HG02973 (cell line): ENCODE data around the gene HBS1L.
A peak's percentile ranks its signal among the peaks of the same experiment; 100 is the strongest.

Source experiments
- ATAC-seq: cut with Tn5 transposase; IDR thresholded peaks from one replicate; pipeline ENCODE4 v1.9.1; 2021; ENCODE audit warnings: moderate library complexity; ENCODE audit not compliant: unreplicated experiment

The HBS1L gene

DNA sequence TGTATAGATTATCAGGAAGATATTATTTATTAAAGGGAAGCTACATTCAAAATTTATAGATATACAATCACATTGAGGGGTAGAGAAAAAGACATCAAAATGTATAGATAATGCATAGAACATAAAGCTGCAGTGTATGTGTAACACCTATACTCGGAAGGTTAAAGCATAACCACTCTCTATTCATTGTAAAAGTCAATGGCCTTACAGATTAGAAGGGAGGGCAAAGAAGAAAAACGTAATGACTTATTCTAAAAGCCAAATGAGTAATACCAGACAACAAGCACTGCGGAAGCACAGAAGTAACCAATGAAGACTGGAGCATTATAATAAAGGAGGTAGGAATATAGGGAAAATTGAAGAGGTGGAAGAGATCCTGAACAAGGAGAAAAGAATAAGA lies 11.3 kb downstream of the HBS1L start:
- ATAC-seq, result no peak

DNA sequence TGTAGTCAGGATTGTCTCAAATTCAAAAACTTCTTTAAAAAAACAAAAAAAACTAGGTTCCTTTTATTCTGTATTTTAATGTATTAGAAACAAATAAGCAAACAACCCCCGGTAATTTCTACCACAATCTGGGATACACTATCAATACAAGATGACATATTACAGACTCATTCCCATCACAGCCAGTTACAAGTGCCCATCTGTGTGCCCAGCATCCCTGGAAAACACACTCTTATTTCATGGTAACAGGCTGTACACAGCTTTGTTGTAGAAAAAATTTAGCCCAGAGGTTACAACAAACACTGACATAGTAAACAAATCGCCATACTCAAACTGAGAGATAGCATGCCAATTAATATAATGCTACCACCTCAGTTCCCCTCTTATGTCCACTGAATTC lies 16.3 kb downstream of the HBS1L start:
- ATAC-seq, result no peak

DNA sequence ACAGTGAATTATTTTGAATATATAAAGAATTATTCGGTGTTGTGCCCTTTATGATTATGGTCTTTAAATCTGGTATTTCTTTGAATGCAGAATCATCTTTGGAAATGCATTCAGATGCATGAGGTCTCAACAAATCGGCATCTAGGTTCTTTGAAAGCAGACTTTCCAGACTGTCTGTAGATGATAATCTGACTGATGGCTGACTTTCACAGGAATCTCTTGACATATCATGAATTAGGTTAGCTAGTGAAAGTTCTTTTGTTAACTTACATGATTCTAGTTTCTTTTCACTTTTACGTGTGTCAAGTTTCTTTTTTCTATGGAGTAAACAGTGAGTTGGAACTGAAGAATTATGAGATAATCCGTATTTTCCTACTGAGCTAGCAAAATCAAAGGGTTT lies 17.1 kb downstream of the HBS1L start:
- no peak for ATAC-seq

DNA sequence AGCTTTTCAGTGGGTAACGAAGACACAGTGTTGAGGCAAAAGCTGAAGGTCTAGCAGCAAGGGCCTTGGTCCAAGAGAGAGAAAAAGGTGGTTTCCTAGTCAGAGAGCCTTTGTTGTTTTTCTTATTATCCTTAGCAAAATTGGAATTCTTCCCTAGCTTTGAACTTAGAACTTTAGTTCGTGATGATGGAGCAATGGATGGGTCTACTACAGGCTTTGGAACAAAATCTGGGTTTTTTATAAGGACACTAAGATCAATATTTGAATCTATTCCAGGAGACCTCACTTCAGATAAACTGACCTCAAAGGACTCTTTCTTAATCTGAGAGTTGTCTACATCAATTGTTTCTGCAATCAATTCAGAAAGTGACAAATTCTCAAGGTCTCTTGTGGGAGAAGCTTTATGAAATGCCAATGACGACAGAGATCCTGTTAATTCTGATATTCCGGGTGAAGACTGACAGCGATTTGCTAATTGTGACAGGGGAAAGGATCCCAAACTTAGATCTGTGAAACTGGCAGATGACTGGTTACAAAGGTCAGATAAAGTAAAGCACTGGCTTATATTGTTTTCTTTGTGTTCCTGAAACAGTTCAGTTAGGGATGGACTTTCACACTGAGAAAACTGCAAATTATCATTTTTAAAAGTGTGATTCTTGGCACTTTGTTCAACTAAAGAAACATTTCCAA lies 17.7 kb downstream of the HBS1L start:
- ATAC-seq, result no peak

DNA sequence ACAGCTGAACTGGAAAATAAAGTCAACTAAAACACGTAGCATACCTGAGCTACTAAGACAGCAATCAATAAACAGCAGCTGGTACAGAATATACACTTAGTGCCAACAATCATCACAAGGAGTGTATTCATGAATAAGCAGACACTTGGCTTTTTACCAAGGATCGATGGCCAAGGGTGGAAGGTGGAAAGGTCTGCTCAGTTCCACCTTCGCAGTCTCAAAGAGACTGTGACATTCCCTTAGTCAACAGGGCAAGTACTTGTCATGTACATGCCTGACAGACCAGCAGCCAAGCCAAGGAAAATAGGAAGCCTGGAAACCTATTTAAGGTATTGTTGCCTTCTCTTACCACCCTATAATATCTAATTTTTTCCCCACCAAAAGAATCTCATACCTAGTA lies 21.4 kb downstream of the HBS1L start:
- no peak for ATAC-seq

DNA sequence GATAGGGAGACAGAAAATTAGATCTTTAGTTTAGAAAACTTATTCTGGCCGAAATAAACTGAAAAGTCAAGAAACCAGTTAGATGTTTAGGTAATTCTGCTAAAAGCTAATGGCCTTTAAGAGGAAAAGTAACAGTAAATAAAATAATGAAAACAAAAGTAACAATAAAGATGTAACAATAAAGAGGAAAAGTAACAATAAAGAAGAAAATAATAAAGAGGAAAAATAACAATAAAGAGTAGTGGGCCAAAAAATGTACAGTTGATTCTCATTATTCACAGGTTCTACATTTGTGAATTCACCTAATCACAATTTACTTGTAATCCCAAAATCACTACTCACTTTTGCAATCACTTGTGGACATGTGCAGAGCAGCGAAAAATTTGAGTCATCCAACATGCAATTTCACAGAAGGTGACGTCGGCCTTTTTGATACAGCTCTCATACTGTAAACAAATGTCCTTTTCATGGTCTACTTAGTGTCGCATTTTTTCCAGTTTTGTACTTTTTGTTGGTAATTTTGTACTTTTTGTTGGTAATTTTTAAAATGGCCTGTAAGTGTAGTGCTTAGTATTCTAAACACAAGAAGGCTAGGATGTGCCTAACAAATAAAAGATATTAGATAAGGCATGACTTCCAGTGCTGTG lies 24.0 kb downstream of the HBS1L start:
- ATAC-seq, result no peak

DNA sequence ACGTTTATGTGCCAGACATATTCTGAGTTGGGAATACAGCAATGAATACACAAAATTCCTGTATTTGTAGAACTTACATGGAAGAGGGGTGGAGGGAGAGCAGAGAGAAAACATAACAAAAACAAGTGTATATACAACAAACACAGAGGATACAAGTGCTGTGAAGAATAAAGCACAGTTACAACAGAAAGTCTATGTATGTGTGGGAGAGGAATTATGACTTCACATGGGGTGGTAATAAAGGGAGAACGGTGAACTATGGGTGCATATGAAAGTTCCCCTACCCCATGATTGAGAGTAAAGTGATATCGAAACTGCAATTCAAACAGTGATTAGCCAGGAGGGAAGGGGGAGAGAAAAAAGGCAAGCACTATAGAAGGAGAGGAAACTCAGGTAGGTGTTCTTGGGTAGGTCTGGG lies 24.6 kb downstream of the HBS1L start:
- ATAC-seq, result peak; percentile 95

DNA sequence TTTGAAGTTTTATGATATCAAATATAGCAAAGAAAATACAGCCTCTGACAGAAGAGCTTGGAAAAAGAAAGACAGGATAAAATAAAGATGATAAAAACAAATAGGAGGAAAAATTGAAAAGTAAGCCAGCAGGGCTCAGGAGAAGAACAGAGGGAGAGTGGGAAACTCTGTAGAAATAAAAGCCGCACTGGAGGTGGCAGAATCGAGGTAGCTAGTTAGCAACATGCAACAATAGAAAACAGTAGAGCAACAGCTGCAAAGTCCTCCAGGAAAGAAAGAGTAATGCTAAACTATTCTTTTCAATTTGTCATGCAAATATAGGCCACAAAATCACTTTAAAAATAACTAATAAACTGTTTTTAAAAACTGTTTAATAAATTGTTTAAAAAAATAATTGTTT lies 28.8 kb downstream of the HBS1L start:
- no peak for ATAC-seq

DNA sequence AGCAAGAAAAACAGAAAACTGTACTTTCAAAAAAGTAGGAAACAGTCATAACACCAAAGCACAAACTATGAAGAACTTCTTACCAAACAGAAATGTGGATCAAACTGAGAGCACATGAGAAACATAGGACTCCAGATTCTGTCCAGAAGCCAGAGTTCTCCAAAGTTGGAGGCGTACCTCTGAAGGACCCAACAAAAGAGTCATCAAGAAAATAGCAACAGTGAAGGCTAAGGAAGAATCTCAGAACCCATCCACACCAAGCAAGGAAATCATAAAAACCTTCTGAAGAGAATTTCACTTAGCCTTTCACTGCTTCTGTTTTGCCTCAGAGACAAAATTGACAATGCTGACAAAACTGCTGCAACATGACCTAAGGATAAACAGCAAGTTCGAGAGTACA lies 29.4 kb downstream of the HBS1L start:
- no peak for ATAC-seq

DNA sequence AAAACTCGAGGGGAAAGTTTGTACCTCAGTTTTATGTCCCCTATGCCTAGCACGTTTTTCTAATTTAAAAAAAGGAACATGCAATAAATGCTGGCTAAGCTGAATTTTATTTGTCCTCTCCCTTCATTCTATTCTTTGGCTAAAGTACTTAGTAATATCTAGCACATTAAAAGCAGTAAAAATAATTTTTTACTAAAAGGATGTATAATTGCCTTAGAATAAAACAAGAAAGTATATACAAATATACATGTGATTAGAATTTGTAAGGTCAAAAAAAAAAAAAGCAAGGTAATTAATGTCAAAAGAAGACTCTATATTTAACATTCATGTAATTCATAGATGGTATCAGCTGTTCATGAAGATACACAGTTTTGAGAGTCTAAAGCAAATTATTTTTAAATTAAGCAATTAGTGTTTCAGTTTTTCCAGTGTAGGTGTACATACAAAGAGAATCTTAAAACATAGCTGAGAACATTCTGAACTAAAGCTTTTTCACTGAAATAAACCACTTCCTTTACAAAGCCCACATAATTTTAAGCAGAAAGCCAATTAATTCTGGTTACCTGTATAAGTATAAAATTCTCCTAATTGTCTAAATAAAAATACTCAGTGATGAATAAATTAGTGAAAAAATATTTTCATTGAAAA lies 32.4 kb downstream of the HBS1L start:
- no peak for ATAC-seq

DNA sequence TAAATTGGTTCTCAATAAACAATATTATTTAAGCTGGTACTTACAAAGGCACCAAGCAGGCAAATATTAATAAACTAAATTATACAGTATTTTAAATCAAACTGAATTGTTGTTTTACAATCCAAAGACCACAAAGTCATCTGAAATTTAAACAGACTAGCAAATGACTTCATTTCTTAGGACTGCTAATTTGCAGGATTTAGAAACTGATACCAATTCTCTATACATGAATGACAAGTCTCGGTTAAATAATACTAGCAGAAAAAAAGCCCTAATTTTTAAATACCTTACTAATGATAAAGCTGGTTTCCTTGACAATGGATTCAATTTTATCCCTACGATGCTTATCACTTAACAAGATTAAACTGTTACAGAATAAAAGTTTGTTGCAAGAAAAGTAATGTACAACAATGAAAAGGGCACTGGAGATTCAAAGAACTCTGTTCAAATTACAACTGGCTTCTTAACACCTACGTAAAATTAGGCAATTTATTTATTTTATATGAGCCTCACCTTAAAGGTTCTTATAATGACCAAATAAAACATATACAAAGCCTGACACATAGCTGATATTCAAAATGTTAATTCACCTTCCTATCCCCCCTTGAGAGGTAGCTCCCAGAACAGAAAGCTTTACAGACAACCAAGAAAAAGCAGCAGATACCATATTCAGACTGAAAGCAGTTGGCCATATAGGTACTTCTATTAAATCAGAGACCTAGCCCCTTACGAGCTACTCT lies 33.1 kb downstream of the HBS1L start:
- ATAC-seq, result peak; percentile 64

DNA sequence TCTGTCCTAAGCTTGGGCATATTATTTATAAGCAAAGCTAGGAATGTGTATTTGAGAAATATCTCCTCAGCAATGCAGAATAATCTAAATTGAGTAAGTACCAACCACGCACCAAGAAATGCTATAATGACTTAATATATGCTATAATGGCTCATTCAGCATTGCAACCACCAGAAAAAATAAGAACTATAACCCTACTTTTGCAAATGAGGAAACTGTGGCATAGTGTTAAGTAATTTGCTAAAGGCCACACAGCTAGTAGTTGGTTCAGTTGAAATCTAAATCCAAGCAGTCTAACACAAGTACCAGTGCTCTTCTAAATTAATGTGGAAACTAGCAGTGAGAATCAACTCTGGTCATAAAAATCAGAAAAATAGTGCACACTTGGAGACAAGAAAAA lies 35.7 kb downstream of the HBS1L start:
- ATAC-seq, result no peak

DNA sequence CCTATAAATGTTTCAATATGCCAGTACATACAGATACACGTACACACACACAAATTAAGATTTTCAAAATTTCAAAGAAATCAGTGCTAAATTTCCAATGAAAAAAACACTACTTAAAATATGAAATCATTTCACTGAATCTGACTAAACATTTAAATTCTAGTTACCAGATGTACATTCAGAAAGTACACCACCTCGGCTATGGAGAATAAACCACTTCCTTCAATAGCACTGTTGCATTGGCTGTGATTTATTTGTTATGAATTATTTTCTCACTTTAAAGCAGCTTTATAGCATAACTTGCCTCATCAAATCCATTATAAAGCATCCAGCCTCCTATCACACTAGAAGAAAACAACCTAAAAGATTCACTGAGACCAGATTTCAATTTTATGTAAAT lies 36.6 kb downstream of the HBS1L start:
- ATAC-seq, result no peak

DNA sequence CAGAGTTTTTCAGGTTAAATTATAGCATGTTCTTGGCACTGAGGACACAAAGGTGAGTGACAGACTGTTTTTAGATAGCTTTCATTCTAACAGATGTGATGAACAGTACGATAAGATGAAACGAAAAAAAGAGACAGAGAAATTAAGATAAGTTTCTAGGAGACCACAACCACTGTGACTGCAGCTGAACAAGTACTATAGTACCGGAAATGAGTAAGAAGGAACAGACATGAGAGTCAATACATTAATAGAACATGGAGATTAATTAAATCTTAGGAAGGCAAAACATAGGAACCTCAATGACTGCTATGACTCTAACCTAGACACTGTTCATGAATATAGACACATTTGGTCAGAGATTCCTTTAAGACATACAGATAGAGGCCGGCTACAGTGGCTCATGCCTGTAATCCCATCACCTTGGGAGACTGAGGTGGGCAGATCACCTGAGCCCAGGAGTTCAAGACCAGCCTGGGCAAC lies 40.2 kb downstream of the HBS1L start:
- ATAC-seq, result peak; percentile 90

DNA sequence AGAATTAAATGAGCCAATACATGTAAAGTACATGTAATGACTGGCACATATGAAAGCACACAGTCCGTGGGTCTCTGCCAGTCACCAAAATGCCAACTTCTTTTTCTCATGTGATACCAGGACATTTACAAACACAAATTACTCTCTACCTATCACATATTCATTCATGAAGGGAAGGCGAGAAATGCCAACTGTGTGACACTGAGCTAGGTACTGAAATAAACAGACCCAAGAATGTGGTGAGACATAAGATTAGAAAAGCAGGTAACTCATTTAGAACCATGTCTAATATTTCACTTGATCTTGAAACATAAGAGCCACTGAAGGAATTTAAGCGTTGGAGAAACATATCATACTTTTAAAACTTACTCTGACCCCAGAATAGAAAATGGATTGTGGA lies 41.4 kb downstream of the HBS1L start:
- no peak for ATAC-seq

DNA sequence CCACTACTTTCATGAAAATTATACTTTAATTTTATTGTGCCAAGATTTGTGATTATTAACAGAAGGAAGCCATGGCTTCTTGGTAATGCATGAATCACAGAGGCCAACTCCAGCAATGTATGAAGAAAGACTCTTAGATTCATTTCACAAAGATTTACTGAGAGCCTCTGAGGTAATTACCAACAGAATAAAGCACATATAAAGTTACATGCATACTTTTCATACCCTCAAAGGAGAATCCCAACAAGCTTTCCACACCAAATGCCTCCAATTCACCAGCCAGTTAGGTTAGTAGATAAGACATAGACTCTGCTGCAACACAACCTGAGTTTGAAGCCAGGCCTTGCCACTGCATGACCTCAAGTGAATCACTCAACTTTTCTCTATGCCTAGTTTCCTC lies 41.9 kb downstream of the HBS1L start:
- ATAC-seq, result no peak

DNA sequence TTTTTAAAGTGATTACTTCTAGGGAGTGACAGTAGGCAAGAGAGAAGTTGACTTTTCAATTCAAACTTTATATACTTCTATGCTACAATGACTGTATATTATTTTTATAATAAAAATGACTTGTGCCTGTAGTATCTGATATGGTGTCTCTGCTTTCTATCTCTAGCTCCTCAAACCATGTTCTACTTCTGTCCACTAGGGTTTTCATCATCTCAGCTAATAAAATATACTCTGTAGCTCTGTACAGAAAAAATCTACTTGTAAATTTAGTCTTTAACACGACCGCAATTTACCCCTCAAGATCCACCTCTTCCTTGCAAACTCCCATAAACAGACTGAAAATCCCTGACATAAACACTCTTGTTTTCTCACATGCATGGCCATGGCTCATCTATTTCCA lies 42.3 kb downstream of the HBS1L start:
- ATAC-seq, result no peak

DNA sequence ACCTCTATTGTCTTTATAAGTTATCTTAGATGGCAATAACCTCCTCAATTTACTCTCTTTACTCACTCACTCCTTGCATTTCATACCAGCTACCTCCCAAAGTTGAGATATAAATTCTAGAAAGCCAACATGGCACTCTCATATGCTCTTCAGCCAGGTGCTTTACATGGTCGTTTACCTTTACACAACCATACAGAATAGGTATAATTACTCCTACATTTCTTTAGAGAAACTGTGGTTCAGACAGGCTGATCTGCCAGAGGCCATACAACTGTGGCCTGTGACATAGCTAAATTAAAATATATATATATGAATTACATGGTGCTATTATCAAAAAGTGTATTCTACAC lies 45.7 kb downstream of the HBS1L start:
- ATAC-seq, result no peak

DNA sequence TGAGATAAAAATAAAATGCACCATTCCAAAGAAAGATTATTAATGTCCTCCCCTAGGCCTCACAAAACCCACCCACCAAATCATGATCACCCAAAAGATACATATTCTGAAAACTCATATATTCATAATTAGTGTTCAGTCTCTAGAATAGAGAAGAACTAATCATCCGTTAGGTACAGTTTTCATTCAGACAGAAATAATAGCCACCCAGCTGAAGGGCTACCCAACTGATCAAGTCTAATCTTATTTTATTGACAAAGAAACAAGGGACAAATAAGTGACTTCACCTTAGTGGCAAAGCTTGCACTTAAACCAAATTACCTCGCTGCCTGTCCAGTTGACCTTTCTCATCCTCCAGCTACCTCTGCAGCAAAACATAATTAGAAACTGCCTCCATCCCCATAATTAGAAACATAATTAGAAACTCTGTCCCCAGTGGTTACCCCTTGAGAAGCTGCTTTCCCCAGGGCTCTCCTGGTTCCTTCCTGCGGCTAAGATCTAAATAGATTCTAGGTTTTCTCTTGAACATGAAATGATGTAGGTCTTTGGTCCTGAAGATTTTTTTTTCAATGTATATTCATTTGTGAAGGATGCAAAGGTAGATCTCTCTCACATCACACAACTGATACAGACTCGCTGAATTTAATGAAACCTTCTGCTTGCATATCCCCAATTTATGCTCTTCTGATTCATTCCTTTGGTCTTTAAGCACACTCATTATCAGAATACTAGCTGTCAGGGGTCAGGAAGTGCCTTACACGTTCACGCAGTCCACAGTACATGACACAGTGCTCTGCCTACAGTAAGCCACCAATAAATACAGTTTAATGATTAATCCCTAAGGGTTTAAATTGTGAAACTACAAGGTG lies 46.3 kb downstream of the HBS1L start:
- peak; percentile 86 for ATAC-seq

DNA sequence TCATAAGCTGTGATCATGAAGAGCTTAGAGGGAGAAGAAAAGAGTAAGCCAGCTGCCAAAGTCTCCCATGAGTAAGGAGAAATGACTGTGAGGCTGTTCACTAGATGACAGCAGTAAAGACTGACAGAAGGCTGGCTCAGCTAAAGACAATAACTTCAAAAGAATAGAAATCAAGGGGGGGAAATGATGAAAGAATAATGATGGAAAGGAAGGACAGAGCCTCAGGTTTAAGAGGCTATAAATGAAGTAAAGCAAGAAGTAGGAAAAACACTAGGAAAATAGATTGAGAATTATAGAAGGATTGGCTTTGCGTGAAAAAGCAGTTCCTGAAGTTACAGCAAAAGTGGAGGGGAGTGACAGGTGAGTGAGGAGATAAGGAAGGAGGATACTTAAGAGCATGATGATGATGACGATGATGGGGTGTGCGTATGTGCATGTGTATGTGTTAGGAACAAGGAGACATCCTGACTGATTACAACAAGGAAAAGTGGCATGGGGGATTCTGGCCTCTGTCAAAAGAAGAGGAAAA lies 48.2 kb downstream of the HBS1L start:
- ATAC-seq, result no peak

DNA sequence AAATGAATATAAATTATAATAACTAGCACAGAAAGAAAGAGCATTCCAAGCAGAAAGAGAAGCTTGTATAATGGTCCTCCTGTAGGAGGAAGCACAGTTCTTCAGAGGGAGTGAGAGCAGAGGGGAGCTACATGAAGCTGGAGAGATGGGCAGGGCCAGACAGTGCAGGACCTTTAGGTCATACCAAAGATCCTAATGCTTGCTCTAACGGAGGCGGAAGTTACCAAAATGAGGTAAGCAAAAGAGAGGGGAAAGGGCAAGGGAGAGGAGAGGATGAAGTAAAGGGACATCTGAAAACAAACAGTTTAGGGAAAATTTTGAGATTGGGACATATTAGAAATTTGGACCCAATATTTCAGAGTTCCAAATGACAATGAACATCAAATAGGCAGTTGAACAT lies 50.2 kb downstream of the HBS1L start:
- ATAC-seq, result no peak
